ENCODE measurements around the gene RANBP9.

The RANBP9 gene

GRCh38 chr6:13649393-13649792 is 62.2 kb downstream of the RANBP9 start:
- TF ChIP-seq CTCF (IDR thresholded peaks at IDR 0.05; ENCODE audit: low read depth, low read length): no peak
- H3K4me1 ChIP-seq: peaks cover 13% of the 10 kb centered on the region
- H3K4me3 ChIP-seq (ENCODE audit: low read depth, low read length): no peak overlapping the region
- H3K36me3 ChIP-seq: no peaks in the 10 kb centered on the region; the same call in 1 of the 2 replicates
- DNase-seq: no peak
- no peaks in the 10 kb centered on the region for H3K27me3 ChIP-seq
- no peaks in the 10 kb centered on the region for H3K9me3 ChIP-seq

DNA sequence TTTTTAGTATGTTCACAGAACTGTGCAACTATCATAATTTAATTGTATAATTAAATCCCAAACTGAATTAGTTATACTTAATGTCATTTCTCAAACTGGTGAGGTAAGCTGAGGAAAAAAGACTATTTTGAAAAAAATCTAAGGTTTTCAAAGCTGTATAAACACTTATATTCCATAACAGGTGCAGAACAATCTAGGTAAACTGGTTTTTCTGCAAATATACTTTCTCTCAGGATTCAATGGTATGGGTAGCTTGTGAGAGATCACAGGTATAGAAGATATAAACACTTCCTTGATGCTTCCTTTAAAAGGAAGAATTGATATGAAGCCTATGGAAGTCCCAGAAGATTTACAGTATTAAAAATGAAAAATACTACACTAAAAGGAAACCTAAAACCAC is 62.8 kb downstream of the RANBP9 start:
- Histone ChIP-seq H3K9me3 (no peaks in the 10 kb centered on the region), H3K4me3 (ENCODE audit: low read depth, low read length) (no peak overlapping the region), H3K36me3 (no peaks in the 10 kb centered on the region; the same call in 1 of the 2 replicates), H3K4me1 (peaks cover 9% of the 10 kb centered on the region), H3K27me3 (no peaks in the 10 kb centered on the region)
- TF ChIP-seq CTCF (IDR thresholded peaks at IDR 0.05; ENCODE audit: low read depth, low read length): no peak
- DNase-seq: no peak

DNA sequence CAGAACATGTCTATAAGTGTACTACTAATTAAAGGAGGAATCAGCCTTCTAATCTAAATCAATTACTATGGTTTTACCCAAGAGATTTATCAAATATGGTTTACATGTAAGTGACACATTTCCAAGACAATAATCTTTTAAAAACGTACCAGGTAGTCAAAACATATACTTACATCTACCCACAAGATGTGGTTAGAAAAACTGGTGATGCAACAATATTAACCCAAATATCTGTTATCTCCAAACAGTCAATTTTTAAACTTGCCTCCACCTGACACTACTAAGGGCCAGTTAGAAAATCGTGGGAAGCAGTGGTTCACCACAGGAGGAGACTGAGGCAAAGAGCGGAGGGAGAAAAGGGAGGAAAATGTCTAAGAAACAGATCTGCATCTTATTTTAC is 68.5 kb downstream of the RANBP9 start:
- Histone ChIP-seq H3K4me1 (no peaks in the 10 kb centered on the region), H3K36me3 (peaks cover 5% of the 10 kb centered on the region), H3K27me3 (no peaks in the 10 kb centered on the region), H3K4me3 (ENCODE audit: low read depth, low read length) (no peak overlapping the region), H3K9me3 (no peaks in the 10 kb centered on the region)
- no peak for TF ChIP-seq CTCF (IDR thresholded peaks at IDR 0.05; ENCODE audit: low read depth, low read length)
- DNase-seq: no peak

DNA sequence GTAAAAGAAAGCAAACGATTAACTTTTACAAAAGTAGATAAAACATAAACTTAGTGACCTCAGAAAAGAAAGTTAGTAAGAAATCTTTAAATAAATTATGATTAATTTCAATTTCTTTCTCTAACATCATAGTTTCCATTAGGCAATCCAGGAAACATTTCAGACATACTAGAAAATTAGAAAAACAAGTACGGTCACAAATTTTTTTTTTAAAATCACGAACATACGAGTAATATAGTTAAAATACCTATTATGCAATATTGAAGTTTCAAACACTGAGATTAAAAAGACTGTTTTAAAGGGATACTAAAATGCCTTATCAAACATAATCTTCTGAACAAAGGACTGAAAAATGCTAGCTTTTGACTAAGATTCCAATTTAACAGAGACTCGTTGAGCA is 70.3 kb downstream of the RANBP9 start:
- Histone ChIP-seq H3K27me3 (no peaks in the 10 kb centered on the region), H3K4me3 (ENCODE audit: low read depth, low read length) (no peak overlapping the region), H3K4me1 (no peaks in the 10 kb centered on the region), H3K36me3 (peaks cover 5% of the 10 kb centered on the region), H3K9me3 (no peaks in the 10 kb centered on the region)
- TF ChIP-seq CTCF (IDR thresholded peaks at IDR 0.05; ENCODE audit: low read depth, low read length): no peak
- no peak for DNase-seq

DNA sequence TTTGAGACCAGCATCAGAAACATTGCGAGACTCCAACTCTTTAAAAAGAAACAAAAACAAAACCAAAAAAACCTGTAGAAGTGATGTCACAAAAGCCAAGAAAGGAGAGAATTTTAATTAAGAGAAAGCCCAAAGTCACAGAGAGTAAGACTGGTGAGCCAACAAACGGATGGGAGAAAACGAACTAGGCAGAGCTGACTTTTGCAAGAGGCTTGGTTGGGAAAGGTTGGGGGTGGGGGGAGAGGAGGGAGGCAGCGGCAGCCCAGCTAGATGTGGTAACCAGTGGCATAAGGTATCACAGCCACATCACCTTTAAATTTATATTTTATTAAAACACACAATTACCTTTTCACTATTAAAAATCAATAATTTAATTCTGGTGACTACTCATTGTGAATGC is 73.0 kb downstream of the RANBP9 start:
- Histone ChIP-seq H3K27me3 (no peaks in the 10 kb centered on the region), H3K4me1 (no peaks in the 10 kb centered on the region), H3K36me3 (peaks cover 5% of the 10 kb centered on the region), H3K4me3 (ENCODE audit: low read depth, low read length) (no peak overlapping the region), H3K9me3 (no peaks in the 10 kb centered on the region)
- no peak for TF ChIP-seq CTCF (IDR thresholded peaks at IDR 0.05; ENCODE audit: low read depth, low read length)
- DNase-seq: no peak

DNA sequence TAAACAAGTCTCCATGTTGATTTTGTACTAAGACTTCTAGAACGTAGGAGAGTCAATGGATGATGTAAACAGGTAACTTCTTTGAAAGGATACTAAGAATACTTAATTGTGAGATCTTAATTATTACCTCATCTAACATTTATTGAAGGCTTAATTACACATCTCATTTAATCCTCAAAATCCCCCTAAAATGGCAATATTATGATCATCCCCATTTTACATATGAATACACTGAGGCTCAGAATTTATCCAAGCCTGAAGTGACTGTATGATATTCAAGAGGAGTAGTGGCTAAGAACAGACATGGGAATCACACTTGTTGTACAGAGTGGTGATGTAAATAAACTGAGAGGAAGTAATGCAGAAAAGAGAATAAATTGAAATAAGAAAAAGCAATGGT is 73.6 kb downstream of the RANBP9 start:
- H3K4me3 ChIP-seq (ENCODE audit: low read depth, low read length): no peak overlapping the region
- H3K4me1 ChIP-seq: no peaks in the 10 kb centered on the region
- H3K36me3 ChIP-seq: peaks cover 5% of the 10 kb centered on the region
- no peak for TF ChIP-seq CTCF (IDR thresholded peaks at IDR 0.05; ENCODE audit: low read depth, low read length)
- no peak for DNase-seq
- H3K9me3 ChIP-seq: no peaks in the 10 kb centered on the region
- H3K27me3 ChIP-seq: no peaks in the 10 kb centered on the region

Data from BE2C (cell line).